H9 (cell line): ENCODE data around the gene PALD1. TPM values are rescaled to one million over a fixed set of nuclear protein-coding genes. Genes with fewer than 3 reads are reported as not detected.
A peak's percentile ranks its signal among the peaks of the same experiment; 100 is the strongest.

Experiments
- DNase-seq: peaks from one replicate; pipeline ENCODE4 v3.0.0-alpha.2; 2017
- H2AFZ ChIP-seq: one replicate; pipeline ENCODE4 v1.6.1; 2013; ENCODE audit warnings: mild to moderate bottlenecking, low read length, control low read depth, moderate library complexity
- H2AK5ac ChIP-seq: 2 replicates; pipeline ENCODE4 v1.6.1; 2013; ENCODE audit warnings: low read length, control low read depth, mixed read lengths; ENCODE audit not compliant: insufficient read length
- H2BK120ac ChIP-seq: one replicate; pipeline ENCODE4 v1.6.1; 2013; ENCODE audit warnings: low read depth, mild to moderate bottlenecking, low read length, control low read depth, inconsistent platforms; ENCODE audit not compliant: poor library complexity, severe bottlenecking
- H2BK12ac ChIP-seq: 2 replicates; pipeline ENCODE4 v1.6.1; 2013; ENCODE audit warnings: low read length, control low read depth, mixed read lengths, low read depth; ENCODE audit not compliant: insufficient read length
- H2BK15ac ChIP-seq: 2 replicates; pipeline ENCODE4 v1.6.1; 2013; ENCODE audit warnings: low read depth, low read length, control low read depth
- H2BK20ac ChIP-seq: one replicate; pipeline ENCODE4 v1.6.1; 2013; ENCODE audit warnings: low read depth, mild to moderate bottlenecking, low read length, control low read depth, inconsistent platforms; ENCODE audit not compliant: poor library complexity, severe bottlenecking
- H2BK5ac ChIP-seq: 2 replicates; pipeline ENCODE4 v1.6.1; 2013; ENCODE audit warnings: low read length, control low read depth, mixed read lengths; ENCODE audit not compliant: insufficient read length
- H3K14ac ChIP-seq: 2 replicates; pipeline ENCODE4 v1.6.1; 2013; ENCODE audit warnings: low read length, control low read depth; ENCODE audit not compliant: insufficient read depth
- H3K18ac ChIP-seq: 2 replicates; pipeline ENCODE4 v1.6.1; 2013; ENCODE audit warnings: low read depth, mild to moderate bottlenecking, mixed read lengths, low read length, control low read depth; ENCODE audit not compliant: insufficient read length
- H3K23ac ChIP-seq: 2 replicates; pipeline ENCODE4 v1.6.1; 2013; ENCODE audit warnings: low read length, control low read depth, mixed read lengths, low read depth; ENCODE audit not compliant: insufficient read length
- H3K23me2 ChIP-seq: 2 replicates; pipeline ENCODE4 v1.6.1; 2013; ENCODE audit warnings: low read depth, mild to moderate bottlenecking, mixed read lengths, low read length, control low read depth; ENCODE audit not compliant: insufficient read length, poor library complexity, severe bottlenecking
- H3K27ac ChIP-seq: 2 replicates; pipeline ENCODE4 v1.5.1; 2013; ENCODE audit warnings: low read length, control low read depth, mixed read lengths, low read depth; ENCODE audit not compliant: insufficient read length
- H3K27me3 ChIP-seq: 2 replicates; pipeline ENCODE4 v1.6.1; 2013; ENCODE audit warnings: low read length, control low read depth, inconsistent platforms; ENCODE audit not compliant: insufficient read depth
- H3K4ac ChIP-seq: 2 replicates; pipeline ENCODE4 v1.6.1; 2013; ENCODE audit warnings: low read depth, mild to moderate bottlenecking, control low read depth, inconsistent platforms, low read length, moderate library complexity
- H3K4me1 ChIP-seq: 2 replicates; pipeline ENCODE4 v1.6.1; 2013; ENCODE audit warnings: low read length, control low read depth, inconsistent platforms; ENCODE audit not compliant: insufficient read depth
- H3K4me2 ChIP-seq: 2 replicates; pipeline ENCODE4 v1.6.1; 2013; ENCODE audit warnings: low read length, control low read depth, mixed read lengths; ENCODE audit not compliant: insufficient read length, insufficient read depth
- H3K56ac ChIP-seq: 2 replicates; pipeline ENCODE4 v1.6.1; 2013; ENCODE audit warnings: low read depth, mild to moderate bottlenecking, mixed read lengths, low read length, control low read depth; ENCODE audit not compliant: insufficient read length
- H3K79me1 ChIP-seq: 2 replicates; pipeline ENCODE4 v1.6.1; 2013; ENCODE audit warnings: low read depth, mild to moderate bottlenecking, moderate library complexity, low read length, control low read depth, inconsistent platforms; ENCODE audit not compliant: insufficient read depth, poor library complexity, severe bottlenecking
- H3K79me2 ChIP-seq: 2 replicates; pipeline ENCODE4 v1.6.1; 2013; ENCODE audit warnings: low read length, control low read depth, inconsistent platforms; ENCODE audit not compliant: insufficient read depth
- H3K9ac ChIP-seq: 2 replicates; pipeline ENCODE4 v1.6.1; 2013; ENCODE audit warnings: low read length, control low read depth, mixed read lengths; ENCODE audit not compliant: insufficient read length; ENCODE audit errors: extremely low read depth
- H3K9me3 ChIP-seq: one replicate; pipeline ENCODE4 v1.6.1; 2013; ENCODE audit warnings: low read depth, low read length, inconsistent platforms; ENCODE audit not compliant: control insufficient read depth
- H3T11ph ChIP-seq: one replicate; pipeline ENCODE4 v1.6.1; 2013; ENCODE audit warnings: mild to moderate bottlenecking, low read length, control low read depth, inconsistent platforms
- H4K20me1 ChIP-seq: one replicate; pipeline ENCODE4 v1.6.1; 2013; ENCODE audit not compliant: control insufficient read depth, insufficient read length, insufficient read depth
- H4K5ac ChIP-seq: 2 replicates; pipeline ENCODE4 v1.6.1; 2013; ENCODE audit warnings: low read depth, mild to moderate bottlenecking, mixed read lengths, low read length, control low read depth; ENCODE audit not compliant: insufficient read length
- H4K8ac ChIP-seq: replicated peaks from 2 replicates; pipeline ENCODE4 v1.6.1; 2013; ENCODE audit warnings: low read length, control low read depth, mixed read lengths, low read depth; ENCODE audit not compliant: insufficient read length
- H4K91ac ChIP-seq: 2 replicates; pipeline ENCODE4 v1.6.1; 2013; ENCODE audit warnings: low read depth, mild to moderate bottlenecking, moderate library complexity, mixed read lengths, low read length, control low read depth; ENCODE audit not compliant: insufficient read length
- H3K27ac Mint-ChIP-seq, 3 experiments: 2 replicates in 2 of 3; 3 replicates in 1 of 3; pipeline ENCODE4 v1.8.0; 2020 to 2021; ENCODE audit warnings: mixed read lengths in 3 of 3, mild to moderate bottlenecking in 1 of 3, moderate library complexity in 1 of 3
- H3K27me3 Mint-ChIP-seq: 2 replicates; pipeline ENCODE4 v1.8.0; 2021; ENCODE audit warnings: low read depth, mild to moderate bottlenecking, moderate library complexity, mixed read lengths
- H3K36me3 Mint-ChIP-seq, 3 experiments: 2 replicates in 2 of 3; 3 replicates in 1 of 3; pipeline ENCODE4 v1.8.0; 2020 to 2021; ENCODE audit warnings: low read depth in 3 of 3, mixed read lengths in 3 of 3; ENCODE audit not compliant: insufficient read depth in 1 of 3
- H3K4me1 Mint-ChIP-seq, 2 experiments: 2 replicates each; pipeline ENCODE4 v1.8.0; 2020; ENCODE audit warnings: mixed read lengths in 2 of 2
- H3K4me3 Mint-ChIP-seq, 2 experiments: 2 replicates in 1 of 2; 3 replicates in 1 of 2; pipeline ENCODE4 v1.8.0; 2020 to 2021; ENCODE audit warnings: mild to moderate bottlenecking in 2 of 2, mixed read lengths in 2 of 2, moderate library complexity in 1 of 2
- H3K9me3 Mint-ChIP-seq, 2 experiments: 2 replicates in 1 of 2; 3 replicates in 1 of 2; pipeline ENCODE4 v1.8.0; 2020; ENCODE audit warnings: mild to moderate bottlenecking in 2 of 2, mixed read lengths in 2 of 2, moderate library complexity in 1 of 2
- CTCF ChIP-seq: fragments of 200-600 bp; sonication (generic); conservative IDR thresholded peaks from 3 replicates; pipeline ENCODE4 v1.8.0; 2021; ENCODE audit warnings: antibody characterized with exemption, mild to moderate bottlenecking
- WGBS: extraction: QIAGEN DNeasy Blood & Tissue Kit; methylation state at CpG from one replicate; pipeline ENCODE4 v1.1.7; 2013; ENCODE audit warnings: missing lambda C conversion rate, low lambda C conversion rate, mixed read lengths; ENCODE audit not compliant: insufficient read length; ENCODE audit errors: extremely low coverage; 5-methylcytosine and 5-hydroxymethylcytosine counted together
- total RNA-seq: library from RNA; stranded (reverse); gene quantifications from 2 replicates; pipeline ENCODE4 v1.2.1, GENCODE V29; 2021

The PALD1 gene
- total RNA-seq, 1 experiment from 2014 or later: 21.1 TPM

- Mint-ChIP-seq H3K4me3 (no peak overlapping the region), H3K27ac (peak overlapping the region in 1 of 3 experiments; percentile 40; a peak in 1 of 7 replicates), H3K9me3 (no peaks in the 10 kb centered on the region; a peak in 1 of 5 replicates), H3K27me3 (no peaks in the 10 kb centered on the region), H3K4me1 (peaks cover 10 to 22% of the 10 kb centered on the region in 2 experiments), H3K36me3 (no peaks in the 10 kb centered on the region; a peak in 1 of 7 replicates)
- no peaks in the 10 kb centered on the region for H3K9me3 ChIP-seq
- no peak overlapping the region for H4K5ac ChIP-seq
- no peak overlapping the region for H3K14ac ChIP-seq
- no peak for DNase-seq
- H4K8ac ChIP-seq: no peak overlapping the region
- H3K79me2 ChIP-seq: no peaks in the 10 kb centered on the region
- no peak overlapping the region for H3T11ph ChIP-seq
- H2BK5ac ChIP-seq: no peak overlapping the region
- no peak overlapping the region for H2BK20ac ChIP-seq
- no peak overlapping the region for H3K4ac ChIP-seq
- no peak overlapping the region for H3K56ac ChIP-seq
- H3K18ac ChIP-seq: no peak overlapping the region
- H4K20me1 ChIP-seq: no peaks in the 10 kb centered on the region
- H3K27me3 ChIP-seq: no peaks in the 10 kb centered on the region
- H2BK120ac ChIP-seq: no peak overlapping the region
- no peak overlapping the region for H3K27ac ChIP-seq
- no peak overlapping the region for H2BK15ac ChIP-seq
- H3K23ac ChIP-seq: no peak overlapping the region
- WGBS: no CpG with 5 or more reads among the region's 14 CpGs
- H3K4me1 ChIP-seq: 0 out of 2 replicates have a peak, but pooled peaks cover 4% of the 10 kb centered on the region
- no peak for TF ChIP-seq CTCF
- no peak overlapping the region for H3K9ac ChIP-seq
- H3K4me2 ChIP-seq: no peak overlapping the region
- H3K23me2 ChIP-seq: no peaks in the 10 kb centered on the region
- no peak overlapping the region for H2AFZ ChIP-seq
- H2BK12ac ChIP-seq: no peak overlapping the region
- H4K91ac ChIP-seq: no peak overlapping the region
- H2AK5ac ChIP-seq: no peak overlapping the region
- H3K79me1 ChIP-seq: no peaks in the 10 kb centered on the region
These were observed 117.7 kb downstream of the PALD1 start for GRCh38 chr10:70596110-70596798.
